HS-5 (cell line): ENCODE results near the gene UHRF1.
"Not testable (repeated sequence)": the region's sequence is repeated elsewhere in the genome, so short reads cannot be mapped to it uniquely, and the experiment has no call there.

Source experiments
- DNase-seq: peaks from one replicate; pipeline ENCODE4 v3.0.0-alpha.2; 2012; ENCODE audit warnings: low read depth

UHRF1 gene

DNA sequence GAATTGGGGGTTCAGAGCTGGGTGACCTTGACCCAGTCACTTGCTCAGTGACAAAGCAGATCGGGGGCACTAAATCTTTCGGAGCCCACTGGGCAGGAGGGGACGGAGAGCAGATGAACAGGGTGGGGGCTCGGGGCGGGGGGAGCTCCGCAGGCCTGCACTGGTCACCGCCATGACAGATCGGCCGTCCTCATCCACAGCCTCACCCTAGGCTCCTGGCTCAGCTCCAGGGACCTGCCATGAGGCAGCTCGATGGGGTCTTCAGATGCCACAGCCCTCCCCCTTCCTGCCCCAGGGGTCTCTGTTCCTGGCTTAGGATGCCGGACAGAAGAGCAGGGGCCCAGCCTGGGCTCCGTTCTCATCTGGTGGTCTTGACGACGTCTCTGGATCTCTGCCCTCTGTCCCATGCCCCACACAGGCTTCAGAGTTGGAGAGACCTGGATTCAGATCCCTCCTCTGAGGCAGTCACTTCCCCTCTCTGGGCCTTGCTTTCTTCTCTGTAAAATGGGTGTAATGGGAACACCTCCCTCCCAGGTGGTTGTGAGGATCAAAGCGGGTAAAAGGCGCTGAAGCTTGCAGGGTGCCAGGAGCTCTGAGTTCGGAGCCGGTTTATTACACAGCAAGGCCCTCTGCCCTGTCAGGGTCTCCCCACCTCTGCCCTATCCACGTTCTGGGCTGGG, 62.7 kb downstream of the UHRF1 start:
- no peak for DNase-seq

GRCh38 chr19:4972509-4973230, 63.4 kb downstream of the UHRF1 start:
- no peak for DNase-seq

DNA sequence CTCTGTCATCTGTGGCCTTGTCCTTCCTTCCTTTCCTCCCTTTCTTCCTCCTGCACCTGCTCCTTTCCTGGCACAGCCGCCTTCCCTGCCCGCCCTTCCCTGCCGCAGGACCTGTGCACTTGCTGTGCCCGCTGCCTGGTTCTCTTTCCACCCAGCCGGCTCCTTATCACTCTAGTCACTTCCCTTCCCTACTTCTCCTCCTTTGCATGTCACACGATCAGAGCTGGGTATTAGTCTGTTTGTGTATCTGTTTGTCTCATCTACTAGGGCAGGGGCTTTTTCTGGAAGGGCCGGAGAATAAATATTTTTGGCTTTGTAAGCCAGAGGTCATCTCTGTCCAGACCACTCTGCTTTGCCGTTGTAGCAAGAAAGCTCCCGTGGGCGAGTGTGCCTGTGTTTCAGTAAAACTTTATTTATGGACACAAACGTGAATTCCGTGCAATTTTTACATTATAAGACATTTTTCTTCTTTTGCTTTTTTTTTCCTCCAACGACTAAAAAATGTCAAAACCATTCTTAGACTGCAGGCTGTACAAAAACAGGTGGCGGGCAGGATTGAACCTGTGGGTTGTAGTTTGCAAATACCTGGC, 65.7 kb downstream of the UHRF1 start:
- DNase-seq, result no peak

DNA sequence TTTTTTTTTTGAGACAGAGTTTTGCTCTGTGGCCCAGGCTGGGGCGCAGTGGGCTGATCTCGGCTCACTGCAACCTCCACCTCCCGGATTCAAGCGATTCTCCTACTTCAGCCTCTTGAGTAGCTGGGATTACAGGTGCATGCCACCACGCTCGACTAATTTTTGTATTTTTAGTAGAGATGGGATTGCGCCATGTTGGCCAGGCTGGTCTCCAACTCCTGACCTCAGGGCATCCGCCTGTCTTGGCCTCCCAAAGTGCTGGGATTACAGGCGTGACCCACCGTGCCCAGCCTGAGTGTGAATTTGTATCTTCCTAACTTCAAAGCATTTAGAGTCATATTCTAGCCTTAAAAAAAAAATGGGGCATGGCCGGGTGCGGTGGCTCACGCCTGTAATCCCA, 66.3 kb downstream of the UHRF1 start:
- DNase-seq, result not testable (repeated sequence)

- DNase-seq, result no peak
These were observed 67.3 kb downstream of the UHRF1 start for GRCh38 chr19:4976401-4977298.

DNA sequence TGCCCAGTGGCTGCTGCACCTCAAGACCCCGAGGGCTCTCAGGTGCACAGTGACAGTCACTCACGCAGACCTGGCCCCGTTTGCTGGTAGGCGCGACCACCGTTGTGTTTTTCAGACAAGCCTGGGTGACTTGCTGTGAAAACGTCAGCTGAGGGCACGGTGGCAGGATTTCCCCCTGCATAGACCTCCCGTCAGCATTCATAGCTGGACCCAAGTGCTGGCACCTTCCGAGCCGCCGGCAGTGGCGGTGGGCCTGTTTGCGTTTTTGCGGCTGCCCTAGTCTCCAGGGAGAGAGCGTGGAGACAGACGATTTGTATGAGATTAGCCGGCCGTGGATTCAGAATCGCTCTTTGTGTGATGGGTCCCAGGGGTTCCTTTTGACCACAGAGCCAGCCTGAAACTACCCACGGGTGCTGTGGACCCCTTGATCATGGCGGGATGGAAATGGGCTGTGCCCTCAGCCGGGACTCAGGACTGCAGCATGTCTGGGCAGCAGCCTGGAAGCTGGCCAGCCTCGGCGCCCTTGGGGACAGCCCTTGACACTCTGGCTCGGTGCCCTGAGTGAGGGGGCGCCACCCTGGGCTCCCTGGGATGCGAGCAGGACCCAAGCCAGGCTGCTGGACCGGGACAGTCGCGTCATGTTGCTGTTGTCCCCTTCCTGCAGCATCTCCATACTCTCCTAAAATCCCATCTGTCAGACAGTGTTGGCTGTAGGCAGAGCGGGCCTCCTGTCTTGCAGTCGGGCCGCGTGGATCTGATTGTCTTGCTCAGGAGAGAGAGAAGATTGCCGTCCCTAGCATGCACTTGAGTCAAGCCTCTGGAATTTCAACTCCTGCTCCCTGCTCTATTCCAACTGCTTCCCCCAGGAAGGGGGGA, 68.2 kb downstream of the UHRF1 start:
- DNase-seq, result no peak

DNA sequence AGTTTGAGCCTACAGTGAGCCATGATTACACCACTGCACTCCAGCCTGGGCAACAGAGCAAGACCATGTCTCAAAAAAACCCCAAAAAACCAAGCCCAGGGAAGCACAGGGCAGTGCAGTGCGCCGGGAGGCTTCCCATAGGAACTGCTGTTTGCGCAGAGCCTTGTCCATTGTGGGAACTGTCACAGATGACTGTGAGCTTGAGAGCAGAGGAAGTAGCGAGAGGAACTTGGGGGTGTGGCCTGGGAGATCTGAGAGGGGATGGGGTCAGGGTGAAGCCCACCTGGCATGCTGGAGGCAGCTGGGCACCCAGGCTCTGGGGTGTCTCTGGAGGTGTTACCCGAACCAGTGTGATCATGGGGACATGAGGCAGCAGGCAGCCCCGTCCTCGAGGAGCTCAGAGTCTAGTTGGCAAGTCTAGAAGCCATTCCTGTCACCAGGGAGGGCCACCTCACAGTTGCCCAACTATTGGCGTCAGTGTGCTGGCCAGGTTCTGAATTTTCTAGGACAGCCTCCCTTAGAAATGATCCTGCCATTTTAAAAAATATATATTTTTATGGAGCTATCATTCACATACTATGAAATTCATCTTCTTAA, 70.0 kb downstream of the UHRF1 start:
- DNase-seq, result no peak

DNA sequence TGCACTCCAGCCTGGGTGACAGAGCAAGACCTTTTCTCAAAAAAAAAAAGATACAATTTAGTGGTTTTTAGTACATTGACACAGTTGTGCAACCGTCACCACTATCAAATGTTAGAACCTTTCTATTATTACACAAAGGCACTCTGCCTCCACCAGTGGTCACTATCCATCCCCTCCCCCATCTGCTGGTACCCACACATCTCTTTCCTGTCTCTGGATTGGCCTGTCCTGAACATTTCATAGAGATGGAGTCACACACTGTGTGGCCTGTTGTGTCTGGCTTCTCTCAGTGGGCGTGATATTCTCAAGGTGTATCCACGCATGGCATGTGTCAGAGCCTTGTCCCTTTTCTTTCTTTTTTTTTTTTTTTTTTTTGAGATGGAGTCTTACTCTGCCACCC, 70.8 kb downstream of the UHRF1 start:
- no peak for DNase-seq

- no peak for DNase-seq
These were observed 71.8 kb downstream of the UHRF1 start for GRCh38 chr19:4980838-4981680.

- no peak for DNase-seq
These were observed 72.3 kb downstream of the UHRF1 start for GRCh38 chr19:4981681-4981958.

GRCh38 chr19:4983346-4984105, 74.2 kb downstream of the UHRF1 start:
- DNase-seq, result no peak

GRCh38 chr19:4984106-4984380, 74.7 kb downstream of the UHRF1 start:
- DNase-seq, result no peak

DNA sequence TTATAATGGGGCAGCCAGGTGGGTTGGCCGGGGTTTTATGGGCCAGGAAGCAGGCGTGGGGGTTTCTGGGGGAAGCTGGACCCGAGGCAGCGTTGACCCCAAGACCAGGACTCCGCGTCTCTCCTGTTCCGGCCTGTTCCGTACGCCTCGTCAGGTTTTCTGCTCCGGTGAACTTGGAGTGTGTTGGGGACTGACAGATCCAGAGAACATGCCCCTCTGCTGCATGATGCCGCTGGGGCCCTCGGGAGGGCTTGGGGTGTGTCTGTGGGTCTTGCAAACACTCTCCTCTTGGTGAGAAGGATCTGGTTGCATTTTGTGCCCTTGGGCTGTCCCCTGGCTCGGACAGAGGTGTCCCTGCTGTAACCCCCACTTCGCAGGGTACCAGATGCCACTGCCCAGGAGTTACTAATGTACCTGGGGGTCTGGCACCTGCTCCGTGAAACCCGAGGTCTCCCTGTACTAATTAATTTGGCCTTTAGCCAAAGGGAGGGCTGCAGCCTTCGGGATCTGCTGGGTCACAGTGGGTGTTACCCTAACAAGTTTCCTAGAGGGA, 75.2 kb downstream of the UHRF1 start:
- no peak for DNase-seq

DNA sequence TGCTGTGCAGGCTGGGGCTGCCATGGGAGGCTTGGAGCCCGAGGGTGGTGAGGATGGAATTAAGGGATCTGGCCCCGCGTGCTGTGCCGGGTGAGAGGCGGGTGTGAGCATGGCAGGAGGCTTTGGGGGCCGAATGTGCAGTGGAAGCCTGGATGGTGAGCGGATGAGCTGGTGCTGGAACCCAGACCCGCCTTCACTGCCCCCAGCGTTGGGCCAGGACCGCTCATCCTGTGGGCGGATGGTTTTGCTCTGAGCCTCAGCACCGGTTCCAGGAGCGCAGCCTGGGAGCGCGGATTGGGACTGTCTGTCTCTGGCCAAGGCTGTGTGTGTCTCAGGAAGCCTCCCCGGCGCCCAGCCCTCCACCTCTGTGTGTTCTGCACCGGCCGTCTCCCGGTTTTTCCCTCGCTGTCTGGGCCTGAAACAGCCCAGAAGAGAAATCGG, 76.3 kb downstream of the UHRF1 start:
- no peak for DNase-seq

DNA sequence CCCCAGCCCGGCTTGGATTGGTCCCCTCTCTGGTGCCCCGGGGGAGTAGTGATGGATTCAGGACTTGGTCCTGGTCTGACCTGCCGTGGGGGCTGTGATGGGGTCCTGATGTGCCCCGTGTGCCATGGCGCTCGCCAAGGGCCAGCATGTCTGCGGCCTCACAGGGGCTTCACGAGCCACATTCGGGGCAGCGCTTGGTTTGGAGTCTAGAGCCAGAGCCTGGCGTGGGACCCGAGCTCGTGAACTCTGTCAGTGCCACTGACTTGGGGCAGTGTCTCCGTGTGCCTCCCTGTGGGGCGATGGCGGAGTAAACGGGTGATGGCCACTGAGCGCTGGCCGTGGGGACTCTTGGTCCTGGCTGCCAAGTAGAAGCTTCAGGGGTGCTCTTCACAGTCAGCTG, 76.8 kb downstream of the UHRF1 start:
- no peak for DNase-seq

DNA sequence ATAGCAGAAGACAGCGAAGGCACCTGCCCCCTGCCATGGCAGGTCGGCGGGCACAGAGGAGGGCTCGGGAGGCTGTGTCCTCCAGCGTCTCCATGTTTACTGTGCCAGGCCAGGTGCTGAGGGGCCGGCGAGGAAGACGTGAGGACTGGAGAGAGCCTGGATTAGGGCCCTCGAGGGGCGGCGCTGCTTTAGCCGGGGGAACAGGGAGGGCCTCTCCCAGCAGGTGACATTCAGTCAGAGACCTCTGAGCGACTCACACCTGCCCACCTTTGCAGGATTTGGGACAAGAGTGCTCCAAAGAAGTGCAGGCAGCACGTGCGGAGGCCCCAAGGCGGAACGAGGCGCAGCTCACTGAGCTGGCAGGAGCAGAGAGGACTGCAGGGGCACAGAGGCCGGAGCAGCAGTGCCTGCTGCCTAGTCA, 77.2 kb downstream of the UHRF1 start:
- DNase-seq, result no peak

DNA sequence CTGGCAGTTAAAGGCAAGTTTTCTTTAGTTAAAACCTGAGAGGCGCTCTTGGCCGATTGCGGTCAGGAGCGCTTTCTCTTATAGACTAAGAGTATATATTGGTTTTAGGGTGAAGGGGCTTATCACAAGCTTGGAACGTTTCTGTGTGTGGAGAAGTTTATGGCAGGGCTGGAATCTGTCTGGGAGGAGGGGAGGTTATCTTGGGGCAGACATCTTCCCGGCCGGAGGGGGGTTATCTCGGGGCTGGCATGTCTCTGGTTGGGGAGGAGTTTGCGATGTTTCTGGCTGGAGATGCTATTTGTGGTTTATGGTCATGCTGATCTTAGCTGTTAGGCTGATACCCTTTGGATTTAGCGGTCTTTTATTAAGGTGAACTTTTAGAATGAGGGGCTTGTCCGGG, 78.0 kb downstream of the UHRF1 start:
- DNase-seq, result no peak

GRCh38 chr19:4987692-4988370, 78.5 kb downstream of the UHRF1 start:
- DNase-seq, result no peak

DNA sequence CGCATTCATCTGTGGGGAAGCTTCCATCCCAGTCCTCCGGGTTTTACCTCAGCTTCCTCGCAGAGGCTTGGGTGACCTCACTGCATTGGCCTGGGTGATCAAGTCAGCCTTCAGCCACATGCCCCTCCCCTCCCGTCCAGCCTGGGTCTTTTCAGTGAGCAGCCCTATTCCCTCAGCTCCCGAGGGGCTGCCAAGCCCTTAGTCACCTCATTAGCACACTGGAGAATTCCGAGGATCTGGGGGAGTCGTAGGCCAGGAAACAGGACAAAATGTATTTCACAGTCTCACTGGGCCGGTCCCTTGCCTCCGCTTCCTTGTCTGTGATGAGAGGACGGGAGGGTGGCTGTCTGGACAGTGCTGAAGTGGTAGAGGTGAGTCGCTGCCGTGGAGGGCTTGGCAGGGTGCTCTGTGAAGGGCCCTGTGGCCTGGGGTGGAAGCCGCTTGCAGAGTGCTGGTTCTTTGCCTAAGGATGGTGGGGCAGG, 79.5 kb downstream of the UHRF1 start:
- no peak for DNase-seq
